Cardiac fibroblast (primary cell): Measurements from ENCODE around the gene BBIP1.

Source experiments
- DNase-seq, 2 donors: peaks; one replicate each; pipeline versions ENCODE4 v3.0.0 to v3.0.0-alpha.2; 2010; ENCODE audit warnings: low read depth in 2 of 2
- H3K4me3 ChIP-seq, 2 donors: replicated peaks in 1 of 2; 1 replicate in 1 of 2; 2 replicates in 1 of 2; pipeline ENCODE4 v1.5.1; 2011; ENCODE audit warnings: low read depth in 2 of 2, low read length in 2 of 2, mild to moderate bottlenecking in 2 of 2, moderate library complexity in 1 of 2
- CTCF ChIP-seq: IDR thresholded peaks from one replicate; pipeline ENCODE4 v1.5.1; 2011; ENCODE audit warnings: low read depth, mild to moderate bottlenecking, low read length, inconsistent platforms

The BBIP1 gene

GRCh38 chr10:110852255-110852896 lies 66.6 kb downstream of the BBIP1 start:
- DNase-seq = no peak
- no peak overlapping the region for H3K4me3 ChIP-seq
- TF ChIP-seq CTCF = no peak

GRCh38 chr10:110851020-110851612 lies 67.9 kb downstream of the BBIP1 start:
- no peak for TF ChIP-seq CTCF
- H3K4me3 ChIP-seq = no peak overlapping the region
- DNase-seq = peak in 1 of 2 donors; percentile 12

- TF ChIP-seq CTCF = no peak
- DNase-seq = no peak
- H3K4me3 ChIP-seq = no peak overlapping the region
Measured at GRCh38 chr10:110850099-110850498, 68.9 kb downstream of the BBIP1 start.
